PC-3 (cell line): Measurements from ENCODE around the gene VPREB3.

Source experiments
- EZH2 ChIP-seq: fragments of 300-600 bp; sonication (generic); IDR thresholded peaks from one replicate; pipeline ENCODE4 v1.6.1; 2017; ENCODE audit warnings: antibody characterized with exemption, mild to moderate bottlenecking, low read length; ENCODE audit not compliant: unreplicated experiment
- EZH2phosphoT487 ChIP-seq: fragments of 300-600 bp; sonication (generic); IDR thresholded peaks from 2 replicates; pipeline ENCODE4 v1.6.1; 2018; ENCODE audit warnings: mild to moderate bottlenecking, antibody characterized with exemption, low read length, borderline replicate concordance
- TF ChIP-seq, protein P1 (sequence below): fragments of 300-600 bp; sonication (generic); conservative IDR thresholded peaks from 2 replicates; pipeline ENCODE4 v1.5.1; 2017; ENCODE audit warnings: antibody characterized with exemption, low read depth, mild to moderate bottlenecking, low read length

DNA sequence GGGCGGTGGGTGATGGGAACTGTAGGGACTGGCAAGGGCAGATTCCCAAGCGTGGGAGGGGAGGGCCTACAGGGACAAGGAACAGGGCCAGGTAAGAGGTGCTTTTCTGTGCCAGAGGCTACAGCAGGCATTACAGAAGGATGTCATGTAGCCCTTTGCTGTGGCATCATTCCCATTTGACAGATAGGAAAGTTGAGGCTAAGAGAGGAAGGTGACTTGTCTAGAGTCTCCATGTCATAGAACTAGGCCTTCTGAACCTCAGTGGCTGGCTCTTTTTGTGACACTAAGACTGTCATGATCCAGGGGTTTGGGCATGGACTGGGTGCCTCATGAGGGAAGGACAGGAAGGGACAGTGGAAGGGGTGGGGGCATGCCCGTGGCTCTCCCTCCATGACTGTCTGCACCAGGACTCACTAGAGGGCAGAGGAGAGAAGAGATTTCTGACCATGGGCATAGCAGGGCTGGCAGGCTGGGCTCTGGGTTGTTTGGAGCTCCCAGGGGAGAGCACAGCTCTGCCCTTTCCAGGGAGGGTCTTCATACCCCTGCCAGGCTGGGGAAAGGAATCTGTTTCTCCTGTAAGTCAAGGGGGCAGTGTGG lies 21.7 kb upstream of the VPREB3 start:
- TF ChIP-seq, protein P1, sequence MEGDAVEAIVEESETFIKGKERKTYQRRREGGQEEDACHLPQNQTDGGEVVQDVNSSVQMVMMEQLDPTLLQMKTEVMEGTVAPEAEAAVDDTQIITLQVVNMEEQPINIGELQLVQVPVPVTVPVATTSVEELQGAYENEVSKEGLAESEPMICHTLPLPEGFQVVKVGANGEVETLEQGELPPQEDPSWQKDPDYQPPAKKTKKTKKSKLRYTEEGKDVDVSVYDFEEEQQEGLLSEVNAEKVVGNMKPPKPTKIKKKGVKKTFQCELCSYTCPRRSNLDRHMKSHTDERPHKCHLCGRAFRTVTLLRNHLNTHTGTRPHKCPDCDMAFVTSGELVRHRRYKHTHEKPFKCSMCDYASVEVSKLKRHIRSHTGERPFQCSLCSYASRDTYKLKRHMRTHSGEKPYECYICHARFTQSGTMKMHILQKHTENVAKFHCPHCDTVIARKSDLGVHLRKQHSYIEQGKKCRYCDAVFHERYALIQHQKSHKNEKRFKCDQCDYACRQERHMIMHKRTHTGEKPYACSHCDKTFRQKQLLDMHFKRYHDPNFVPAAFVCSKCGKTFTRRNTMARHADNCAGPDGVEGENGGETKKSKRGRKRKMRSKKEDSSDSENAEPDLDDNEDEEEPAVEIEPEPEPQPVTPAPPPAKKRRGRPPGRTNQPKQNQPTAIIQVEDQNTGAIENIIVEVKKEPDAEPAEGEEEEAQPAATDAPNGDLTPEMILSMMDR = no peak
- TF ChIP-seq EZH2phosphoT487 (no peak), EZH2 (no peak)
